ENCODE measurements around the gene FBL.

DNA sequence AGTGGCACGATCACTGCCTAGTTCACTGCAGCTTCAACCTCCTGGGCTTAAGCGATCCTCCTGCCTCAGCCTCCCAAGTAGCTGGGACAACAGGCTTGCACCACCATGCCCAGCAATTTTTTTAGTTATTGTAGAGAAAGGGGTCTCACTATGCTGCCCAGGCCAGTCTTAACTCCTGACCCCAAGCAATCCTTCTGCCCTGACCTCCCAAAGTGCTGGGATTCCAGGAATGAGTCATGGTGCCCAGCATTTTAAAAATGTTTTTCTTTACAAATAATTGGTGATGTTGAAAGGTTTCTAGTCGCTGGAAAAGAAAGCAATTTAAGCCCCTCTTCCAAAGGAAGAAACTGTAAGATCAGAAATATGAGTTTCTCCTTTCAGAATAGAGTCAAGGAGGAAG lies 31.6 kb downstream of the FBL start:
- no peak for TF ChIP-seq EZH2 (IDR thresholded peaks at IDR 0.05; ENCODE audit: borderline replicate concordance, low read depth, low read length, poor library complexity, severe bottlenecking)
- TF ChIP-seq, protein P1, sequence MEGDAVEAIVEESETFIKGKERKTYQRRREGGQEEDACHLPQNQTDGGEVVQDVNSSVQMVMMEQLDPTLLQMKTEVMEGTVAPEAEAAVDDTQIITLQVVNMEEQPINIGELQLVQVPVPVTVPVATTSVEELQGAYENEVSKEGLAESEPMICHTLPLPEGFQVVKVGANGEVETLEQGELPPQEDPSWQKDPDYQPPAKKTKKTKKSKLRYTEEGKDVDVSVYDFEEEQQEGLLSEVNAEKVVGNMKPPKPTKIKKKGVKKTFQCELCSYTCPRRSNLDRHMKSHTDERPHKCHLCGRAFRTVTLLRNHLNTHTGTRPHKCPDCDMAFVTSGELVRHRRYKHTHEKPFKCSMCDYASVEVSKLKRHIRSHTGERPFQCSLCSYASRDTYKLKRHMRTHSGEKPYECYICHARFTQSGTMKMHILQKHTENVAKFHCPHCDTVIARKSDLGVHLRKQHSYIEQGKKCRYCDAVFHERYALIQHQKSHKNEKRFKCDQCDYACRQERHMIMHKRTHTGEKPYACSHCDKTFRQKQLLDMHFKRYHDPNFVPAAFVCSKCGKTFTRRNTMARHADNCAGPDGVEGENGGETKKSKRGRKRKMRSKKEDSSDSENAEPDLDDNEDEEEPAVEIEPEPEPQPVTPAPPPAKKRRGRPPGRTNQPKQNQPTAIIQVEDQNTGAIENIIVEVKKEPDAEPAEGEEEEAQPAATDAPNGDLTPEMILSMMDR (conservative IDR thresholded peaks at IDR 0.05; ENCODE audit: low read depth, low read length): no peak
